HG03175 (cell line): ENCODE data around the gene RNF144A.

ENCODE experiments used
- ATAC-seq: cut with Tn5 transposase; IDR thresholded peaks from one replicate; pipeline ENCODE4 v1.9.1; 2021; ENCODE audit warnings: mild to moderate bottlenecking, moderate library complexity; ENCODE audit not compliant: unreplicated experiment

The RNF144A gene

DNA sequence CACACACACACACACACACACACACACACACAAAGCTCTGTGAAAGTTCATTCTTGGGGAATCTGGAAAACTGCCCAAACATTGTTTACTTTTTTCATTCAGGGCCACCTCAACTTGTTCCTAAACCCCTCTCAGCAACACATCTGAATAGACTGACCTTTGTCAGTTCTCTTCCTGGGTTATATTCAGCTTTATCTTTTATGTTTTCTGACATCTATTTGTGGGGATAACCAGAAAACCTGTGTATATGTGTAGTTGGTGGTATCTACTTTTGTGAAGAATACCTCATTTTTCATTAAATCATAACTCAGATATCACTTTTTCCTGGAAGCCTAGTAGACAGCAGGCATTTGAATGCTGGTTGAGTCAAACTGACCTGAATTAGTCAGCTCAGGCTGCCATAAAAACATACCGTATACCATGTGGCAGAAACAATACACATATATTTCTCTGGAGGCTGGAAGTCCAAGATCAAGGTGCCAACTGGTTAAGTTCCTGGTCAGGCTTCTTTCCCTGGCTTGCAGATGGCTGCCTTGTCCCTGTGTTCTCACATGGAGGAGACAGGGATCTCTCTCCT is 11.0 kb upstream of the RNF144A start:
- no peak for ATAC-seq

DNA sequence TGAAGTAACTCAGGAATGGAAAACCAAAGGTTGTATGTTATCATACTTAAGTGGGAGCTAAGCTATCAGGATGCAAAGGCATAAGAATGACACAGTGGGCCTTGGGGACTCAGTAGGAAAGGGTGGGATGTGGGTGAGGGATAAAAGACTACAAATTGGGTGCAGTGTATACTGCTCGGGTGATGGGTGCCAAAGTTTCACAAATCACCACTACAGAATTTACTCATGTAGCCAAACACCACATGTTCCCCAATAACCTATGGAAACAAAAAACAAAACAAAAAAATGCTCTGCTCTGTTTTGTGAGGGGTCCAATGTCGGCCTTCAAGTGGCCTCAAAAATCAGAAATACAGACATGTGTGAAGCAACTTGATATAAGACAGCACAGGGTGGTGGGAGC is 8.9 kb upstream of the RNF144A start:
- no peak for ATAC-seq

DNA sequence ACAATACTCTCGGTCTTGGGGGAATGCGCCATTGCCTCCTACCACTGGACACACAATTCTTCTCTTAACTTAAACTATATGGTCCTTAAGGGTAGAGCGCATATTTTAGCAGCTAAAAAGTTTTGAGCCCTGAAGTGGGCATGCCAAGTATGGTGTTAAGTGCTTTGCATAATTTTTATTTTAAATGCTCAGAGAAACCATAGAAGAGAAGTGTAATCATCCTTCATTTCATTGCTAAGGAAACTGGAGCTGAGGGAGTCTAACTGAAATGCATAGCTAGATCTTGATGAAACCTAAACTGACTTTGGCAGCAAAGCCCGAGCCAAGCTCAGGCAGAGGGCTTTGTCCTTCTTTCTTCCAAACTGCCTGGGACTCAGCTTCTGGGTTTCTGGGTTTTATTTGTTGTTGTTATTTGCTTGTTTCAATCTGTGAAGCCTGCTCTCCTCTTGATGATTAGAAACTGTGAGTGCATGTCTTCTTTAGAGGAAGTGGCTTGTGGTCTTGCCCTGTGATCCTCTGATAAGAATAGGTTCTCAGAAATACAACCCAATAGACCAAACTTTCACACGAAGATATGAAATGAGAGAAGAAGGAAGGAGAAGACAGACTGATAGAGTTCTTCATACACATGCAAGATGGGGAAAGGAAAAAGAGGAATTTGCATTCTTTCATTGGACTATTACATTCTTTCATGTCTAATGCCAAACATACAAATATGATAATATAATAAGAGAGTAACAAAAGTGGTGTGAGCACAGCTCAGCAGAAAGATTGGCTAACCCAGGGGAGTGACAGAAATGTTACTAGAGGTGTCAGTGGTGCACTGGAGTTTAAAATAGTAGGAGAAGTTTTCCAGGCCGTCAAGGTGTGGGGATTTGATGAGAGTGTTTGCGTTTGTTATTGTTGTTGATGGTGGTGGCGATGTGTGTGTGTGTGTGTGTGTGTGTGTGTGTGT is 7.5 kb upstream of the RNF144A start:
- peak; percentile 98 for ATAC-seq

DNA sequence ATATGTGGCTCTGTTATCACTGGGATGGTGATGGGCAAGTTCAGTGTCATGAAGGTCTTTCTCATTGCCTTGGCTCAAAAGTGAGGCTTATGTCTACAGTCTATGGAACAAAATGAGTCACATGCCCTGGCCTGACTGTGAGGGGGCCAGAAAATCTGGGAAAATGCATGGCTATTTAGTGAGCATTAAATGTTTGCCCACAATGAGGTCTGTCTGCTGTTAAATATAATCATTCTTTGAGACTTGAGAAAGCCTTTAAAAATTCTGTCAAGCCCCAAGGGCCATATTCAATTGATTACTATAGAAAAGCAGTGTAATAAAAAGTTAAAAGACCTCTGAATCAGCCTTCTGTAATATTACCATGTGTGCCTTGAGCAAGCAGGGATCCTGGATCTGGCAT is 5.5 kb upstream of the RNF144A start:
- ATAC-seq = no peak

DNA sequence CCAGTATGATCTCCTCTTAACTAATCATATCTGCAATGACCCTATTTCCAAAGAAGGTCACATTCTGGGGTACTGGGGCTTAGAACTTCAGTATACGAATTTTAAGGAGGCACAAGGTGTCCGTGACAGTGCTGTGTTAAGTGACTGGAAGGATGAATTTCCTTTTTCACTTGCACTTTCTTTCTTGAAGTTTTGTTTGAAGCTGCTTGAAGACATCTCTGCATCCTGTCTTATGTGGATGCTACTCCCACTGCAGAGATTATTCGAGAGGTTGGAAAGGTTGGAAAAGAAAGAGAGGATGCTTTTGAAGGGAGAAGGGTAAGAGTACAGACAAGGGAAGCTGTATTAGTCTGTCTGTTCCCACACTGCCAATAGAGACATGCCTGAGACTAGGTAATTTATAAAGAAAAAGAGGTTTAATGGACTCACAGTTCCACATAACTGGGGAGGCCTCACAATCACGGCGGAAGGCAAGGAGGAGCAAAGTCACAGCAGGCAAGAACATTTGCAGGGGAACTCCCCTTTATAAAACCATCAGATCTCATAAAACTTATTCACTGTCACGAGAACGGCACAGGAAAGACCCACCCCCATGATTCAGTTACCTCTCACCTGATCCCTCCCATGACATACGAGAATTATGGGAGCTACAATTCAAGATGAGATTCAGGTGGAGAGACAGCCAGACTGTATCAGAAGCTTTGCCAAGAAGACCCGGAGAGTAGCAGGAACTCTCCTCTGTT is 3.6 kb upstream of the RNF144A start:
- ATAC-seq = no peak

DNA sequence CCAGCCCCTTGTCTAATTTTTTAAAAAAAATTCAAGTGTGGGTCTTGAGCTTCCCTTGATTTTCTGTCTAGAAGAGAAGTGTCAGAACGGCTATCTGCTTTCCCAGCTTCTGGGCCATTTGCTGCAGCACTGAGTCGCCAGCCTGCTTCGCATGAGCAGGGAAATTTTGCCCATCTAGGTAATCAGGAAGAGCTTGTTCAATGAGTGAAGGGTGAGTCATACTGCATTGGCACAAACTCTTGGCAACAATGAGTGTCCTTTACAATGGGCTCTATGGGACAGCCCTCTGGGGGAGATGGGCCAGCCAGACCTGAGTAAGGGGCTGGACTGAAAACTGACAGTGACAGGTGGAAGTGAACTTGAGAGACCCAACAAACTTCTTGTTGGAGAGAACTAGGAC is 2.4 kb upstream of the RNF144A start:
- no peak for ATAC-seq

DNA sequence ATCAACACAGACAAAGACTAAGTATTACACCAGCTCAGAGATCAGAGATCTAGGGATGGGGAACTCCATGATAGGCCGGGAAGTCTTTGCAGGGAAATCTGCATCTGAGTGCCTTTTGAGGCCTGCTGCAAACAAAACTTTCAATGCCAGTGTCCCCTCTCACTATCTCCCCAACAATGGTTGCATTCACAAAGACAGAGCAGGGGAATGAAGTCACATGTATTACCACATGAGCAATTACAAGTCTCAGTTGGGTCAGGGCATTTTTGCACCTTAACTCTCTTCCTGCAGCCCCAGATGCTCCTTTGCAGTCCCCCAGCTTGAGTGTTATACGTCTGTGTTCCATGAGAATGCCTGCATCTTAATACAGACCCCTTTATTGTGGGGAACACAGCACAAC is 1.8 kb upstream of the RNF144A start:
- no peak for ATAC-seq

DNA sequence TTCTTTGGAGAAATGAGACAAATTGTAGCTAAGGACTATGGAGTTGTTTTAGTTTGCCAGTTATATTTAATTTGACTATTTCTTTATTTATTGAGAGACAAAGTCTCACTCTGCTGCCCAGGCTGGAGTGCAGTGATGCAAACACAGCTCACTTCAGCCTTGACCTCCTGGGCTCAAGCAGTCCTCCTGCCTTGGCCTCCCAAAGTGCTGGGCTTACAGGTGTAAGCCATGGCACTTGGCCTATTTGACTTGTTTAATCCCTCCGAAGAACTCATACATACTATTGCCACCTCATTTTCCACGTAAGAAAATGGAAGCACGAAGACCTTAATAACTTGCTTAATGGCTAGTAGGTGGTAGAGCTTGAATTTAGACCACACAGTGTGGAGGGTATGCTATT is 988 bp upstream of the RNF144A start:
- no peak for ATAC-seq

DNA sequence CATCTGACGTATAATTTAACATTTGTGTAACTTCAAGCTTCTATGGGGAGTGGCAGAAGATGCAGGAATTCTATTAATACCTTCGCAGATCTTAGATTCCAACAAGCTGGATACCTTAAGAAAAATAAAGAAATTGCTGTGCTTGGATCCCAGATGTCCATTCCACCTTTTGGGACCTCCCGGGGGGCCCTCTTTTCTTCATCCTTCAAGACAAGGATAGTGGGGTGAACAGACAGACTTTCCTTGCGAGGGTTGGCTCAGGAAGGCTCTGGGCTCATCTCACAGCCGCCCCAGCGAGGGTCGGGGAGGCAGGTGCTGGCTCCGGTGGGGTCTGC is 509 bp upstream of the RNF144A start:
- no peak for ATAC-seq

DNA sequence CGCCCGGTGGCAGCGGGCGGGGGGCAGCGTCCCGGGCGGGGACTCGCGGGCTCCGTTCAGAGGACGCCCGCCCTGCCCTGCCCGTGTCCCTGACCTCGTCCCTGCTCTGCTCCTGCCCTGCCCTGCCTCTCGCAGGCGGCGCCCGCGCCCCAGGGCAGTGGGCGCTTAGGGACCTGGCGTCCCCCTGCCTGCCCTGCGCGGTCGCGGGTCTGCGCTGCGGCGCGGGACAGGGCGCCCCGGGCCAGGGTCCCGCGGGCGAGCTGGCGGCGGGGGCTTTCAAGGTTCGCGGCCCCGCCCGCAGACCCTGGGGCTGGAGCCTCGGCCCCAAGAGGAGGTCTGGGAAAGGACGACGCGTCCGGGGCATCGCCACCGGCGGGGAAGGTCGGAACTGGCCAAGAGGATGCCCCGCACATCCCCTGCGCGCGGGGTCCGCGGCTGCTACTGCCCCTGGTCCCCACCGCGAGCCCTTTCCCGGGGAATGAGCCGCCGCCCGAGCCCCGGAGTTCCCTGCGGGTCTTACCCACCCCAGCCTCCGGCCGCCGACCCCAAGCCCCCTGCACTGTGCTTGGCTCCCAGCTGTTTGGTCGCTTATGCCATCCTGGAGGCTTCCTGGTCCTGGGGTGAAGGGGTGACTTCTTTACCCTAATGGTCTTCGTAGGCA is 679 bp downstream of the RNF144A start:
- ATAC-seq = peak; percentile 30

DNA sequence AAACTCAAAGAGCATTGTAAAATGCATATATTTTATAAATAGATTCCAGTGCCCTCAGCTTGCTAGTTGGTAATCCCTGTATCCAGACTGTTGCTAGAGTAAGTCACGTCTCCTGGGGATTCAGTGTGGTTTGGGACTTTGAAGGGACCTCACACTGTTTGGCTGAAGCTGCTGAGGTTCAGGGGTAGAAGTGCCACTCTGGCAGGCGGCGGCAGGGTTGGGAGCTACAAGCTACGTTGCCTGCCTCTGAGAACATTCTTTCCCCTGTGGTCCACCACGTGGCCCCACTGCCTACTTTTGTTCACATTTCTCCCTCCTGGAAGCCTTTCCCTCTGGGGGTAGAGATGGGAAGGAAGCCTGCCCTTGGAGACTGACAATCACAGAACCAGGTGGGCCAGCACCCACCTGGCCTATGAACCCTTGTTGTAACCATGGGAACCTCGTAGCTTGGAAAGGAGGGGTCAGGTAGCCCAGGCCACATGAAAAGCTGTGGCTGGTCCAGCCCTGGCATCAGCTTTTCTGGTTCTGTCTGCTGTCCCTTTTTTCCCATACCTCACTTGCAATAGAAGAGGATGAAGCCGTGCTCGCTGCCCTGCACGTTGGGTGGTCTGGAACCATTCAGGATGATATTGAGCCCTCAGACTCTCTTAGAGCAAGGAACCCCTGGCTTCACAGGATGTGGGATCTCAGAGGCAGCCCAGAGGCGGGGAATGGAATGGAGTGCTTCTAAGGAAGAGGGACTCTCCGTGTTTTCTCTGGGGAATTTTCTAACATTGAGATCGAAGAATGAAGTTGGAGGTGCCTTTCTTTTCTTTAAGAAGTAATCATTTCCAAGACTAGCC is 2.9 kb downstream of the RNF144A start:
- no peak for ATAC-seq

DNA sequence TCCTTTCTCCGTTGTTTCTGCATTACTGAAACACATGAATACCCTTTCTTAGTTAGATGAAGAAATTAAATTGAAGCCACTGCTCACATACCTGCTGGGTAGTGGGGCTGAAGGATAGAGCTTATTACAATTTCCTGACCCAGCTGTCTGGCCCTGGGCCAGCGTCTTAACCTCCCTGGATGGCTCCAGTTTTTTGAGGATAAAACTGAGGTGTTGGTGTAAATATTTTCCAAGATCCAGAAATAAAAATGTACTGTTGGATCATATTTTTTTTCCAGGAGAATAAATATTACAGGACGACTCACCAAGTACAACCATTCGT is 3.5 kb downstream of the RNF144A start:
- no peak for ATAC-seq

DNA sequence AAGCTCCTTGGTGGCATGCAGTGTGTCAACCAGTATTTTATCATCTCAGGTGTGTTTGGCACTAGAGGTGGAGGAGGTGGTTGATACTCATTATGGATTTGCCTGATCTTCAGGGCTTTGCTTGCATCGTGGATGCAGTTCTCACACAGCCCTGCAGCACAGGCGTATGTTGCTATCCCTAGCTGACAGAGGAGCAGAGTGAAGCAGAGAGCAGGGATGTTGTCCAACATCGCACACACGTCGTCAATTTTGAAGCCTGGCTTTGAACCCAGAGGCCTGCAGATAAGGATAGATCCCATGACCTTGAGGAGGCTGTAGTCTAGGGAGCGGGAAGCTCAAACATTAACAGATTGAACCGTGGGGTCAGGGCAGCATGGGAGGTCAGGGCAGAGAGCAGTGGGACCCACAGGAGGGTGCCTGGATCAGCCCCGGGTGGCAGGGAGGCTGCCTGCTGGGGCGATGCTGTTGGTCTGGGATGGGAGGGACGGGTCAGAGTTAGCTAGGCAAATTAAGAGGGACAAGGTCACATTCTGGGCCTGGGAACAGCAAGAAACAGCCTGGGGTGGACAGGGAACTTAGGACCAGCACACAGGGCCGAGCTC is 4.2 kb downstream of the RNF144A start:
- ATAC-seq = no peak

DNA sequence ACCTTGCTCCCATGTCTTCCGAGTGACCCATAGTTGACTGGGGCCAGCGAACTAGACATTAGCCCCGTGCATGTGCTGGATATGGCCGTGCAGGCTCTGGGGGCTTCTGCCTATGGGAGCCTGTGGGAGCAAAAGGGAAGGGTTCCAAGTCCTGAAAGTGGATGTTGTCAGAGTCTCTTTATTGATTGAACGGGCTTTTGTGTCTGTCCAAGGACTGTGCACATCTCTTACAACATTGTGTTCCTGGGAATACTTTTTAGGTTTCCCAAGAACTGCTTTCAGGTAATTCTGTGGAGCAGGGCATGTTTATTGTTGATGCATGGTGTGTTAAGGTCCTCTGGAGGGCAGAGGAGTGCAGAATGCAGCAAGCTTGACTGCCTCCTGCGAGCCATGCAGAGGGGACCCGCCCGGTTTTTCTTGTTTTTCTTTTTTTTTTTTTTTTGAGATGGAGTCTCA is 5.0 kb downstream of the RNF144A start:
- no peak for ATAC-seq

DNA sequence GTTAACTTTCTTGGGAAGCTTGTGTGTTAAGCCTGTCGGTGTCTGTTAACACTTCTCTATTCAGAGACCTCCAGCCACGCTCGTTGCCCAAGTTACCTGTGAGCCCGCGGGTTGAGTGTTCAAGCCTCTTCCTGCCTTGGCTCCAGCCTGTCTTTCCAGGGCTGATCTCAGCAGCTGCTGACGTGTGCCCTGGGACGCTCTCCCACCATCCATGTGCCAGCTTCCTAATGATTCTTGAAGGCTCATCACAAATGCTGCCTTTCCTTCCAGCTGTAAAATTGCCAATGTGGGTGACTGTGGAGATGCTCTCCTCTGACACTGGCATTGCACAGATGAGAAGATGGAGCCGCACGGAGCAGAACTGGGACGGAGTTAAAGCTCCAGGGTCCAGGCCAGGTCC is 6.1 kb downstream of the RNF144A start:
- no peak for ATAC-seq

DNA sequence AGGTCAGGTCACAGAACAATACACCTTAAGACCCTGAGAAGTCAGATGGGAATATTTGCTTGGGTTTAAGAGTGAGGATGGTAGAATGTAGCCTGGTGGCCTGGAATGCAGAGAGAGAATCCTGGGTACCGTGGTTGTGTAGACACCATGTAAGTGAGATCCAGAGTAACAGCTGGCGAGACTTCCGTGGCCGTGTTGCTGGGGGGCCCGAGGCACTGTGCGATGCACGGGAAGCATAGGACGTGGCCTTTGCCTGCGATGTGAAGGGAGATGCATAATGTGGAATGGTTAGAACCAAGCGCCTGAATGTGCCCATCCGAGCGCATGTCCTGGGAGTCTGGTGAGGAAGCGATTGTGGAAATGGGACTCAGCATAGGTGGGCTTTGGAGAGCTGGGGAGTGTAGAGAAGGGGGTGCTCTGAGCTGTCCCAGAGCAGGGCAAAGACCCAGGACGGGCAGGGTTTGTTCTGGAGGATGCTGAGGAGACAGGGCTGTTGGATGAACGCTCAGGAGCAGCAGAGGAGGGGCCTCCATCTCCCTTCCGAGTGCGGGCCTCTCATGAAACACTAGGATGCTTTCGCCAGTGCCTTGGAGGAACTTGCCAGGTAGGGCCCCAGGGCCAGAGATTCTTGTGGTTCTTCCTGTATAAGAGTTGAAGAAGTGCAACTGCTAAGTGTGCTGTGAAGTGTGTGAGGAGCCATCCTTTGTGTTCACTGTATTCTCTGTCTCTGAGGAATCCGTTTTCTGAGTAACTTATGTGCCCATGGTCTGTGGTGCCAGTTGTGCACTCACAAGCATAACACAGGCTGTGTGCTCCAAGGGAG is 7.1 kb downstream of the RNF144A start:
- ATAC-seq = no peak

DNA sequence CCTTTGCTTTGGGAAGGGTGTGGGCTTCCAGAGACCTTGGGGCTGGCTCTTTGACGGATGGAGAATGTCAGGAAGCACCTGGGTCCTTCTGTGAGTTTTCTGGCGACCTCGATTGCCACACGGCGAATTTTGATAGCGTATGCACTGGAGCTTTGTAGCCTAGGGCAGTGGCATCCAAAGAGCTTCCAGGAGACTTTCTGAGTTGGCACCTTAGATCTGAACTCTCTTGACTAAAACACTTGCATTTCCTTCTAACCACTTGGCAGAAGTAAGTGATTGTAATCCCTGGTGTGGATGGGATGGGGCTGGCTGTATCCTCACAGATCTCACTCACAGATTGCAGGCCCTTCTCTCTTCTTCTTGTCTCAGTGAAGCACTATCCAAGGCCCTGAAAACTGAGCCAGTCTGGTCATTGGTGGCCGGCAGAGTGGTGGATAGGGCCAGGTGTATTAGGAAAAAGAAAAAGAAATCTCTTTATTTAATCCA is 7.8 kb downstream of the RNF144A start:
- ATAC-seq = no peak

DNA sequence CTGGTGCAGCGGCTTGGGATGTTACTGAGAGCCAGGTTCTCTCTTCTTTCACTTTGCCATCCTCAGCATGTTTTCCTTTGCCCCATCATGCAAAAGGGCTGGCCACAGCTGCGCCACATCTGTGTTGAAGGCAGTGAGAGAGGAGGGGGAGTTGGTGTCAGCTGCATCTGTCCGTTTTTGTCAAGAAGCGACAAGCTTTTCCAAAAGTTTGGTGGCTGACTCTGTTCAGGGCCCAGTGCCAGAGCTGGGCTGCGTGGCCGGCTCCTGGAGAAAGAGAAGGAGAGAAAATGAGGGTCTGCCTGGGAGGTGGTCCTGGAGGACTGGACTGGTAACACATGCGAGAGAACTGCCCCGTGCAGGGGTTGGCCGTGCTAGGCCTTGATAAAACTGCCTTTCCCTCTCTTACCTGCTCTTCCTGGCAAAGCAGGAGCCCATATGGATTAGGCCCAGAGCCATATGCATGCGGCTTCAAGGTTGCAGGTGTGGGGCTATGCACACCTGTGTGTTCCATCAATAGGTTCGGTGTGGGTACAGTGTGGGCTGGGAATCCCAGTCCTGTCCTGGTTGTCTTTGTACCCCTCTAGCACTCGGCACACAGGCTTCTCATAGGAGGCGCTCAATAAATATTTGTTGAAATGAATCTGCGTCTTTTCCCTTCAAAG is 9.0 kb downstream of the RNF144A start:
- no peak for ATAC-seq

DNA sequence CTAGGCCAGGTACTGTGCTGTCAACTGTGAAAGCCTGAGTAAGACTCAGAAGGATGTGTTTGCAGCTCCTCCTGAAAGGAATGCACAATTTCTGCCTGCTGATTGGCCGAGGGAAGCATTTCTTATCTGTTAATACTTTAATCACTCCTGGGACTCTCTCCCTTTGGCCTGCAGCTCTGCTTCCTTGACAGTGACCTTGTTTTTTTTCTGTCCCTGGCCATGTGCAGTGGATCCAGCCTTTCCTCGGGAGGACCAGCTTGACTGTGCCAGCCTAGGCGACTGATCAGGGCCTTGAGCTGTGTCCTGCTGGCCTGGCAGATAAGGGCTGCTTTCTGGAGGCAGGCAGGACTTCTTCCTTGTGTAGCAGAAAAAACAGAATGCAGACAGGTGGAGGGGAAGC is 10.0 kb downstream of the RNF144A start:
- no peak for ATAC-seq
